OCI-LY3 (cell line): ENCODE measurements around the gene UPK2.

ENCODE experiments used
- CTCF ChIP-seq: fragments of 200-600, 300-600 bp; sonication (generic); IDR thresholded peaks from 2 replicates; pipeline ENCODE4 v1.5.1; 2014; ENCODE audit warnings: antibody characterized with exemption, low read length, low read depth
- EZH2phosphoT487 ChIP-seq: fragments of 200-600 bp; shearing (Covaris generic); IDR thresholded peaks from 2 replicates; pipeline ENCODE4 v1.6.1; 2018; ENCODE audit warnings: antibody characterized with exemption, mixed run types, low read depth

- no peak for TF ChIP-seq CTCF
- no peak for TF ChIP-seq EZH2phosphoT487
Observed at GRCh38 chr11:118914178-118914918, 41.8 kb upstream of the UPK2 start.
